Hematopoietic multipotent progenitor cell treated with erythropoietin and hydrocortisone succinate and interleukin-3 and kit ligand, for 8 days (in vitro differentiated cells): ENCODE data around the gene PCGF3.
"Not testable (repeated sequence)": the region's sequence is repeated elsewhere in the genome, so short reads cannot be mapped to it uniquely, and the experiment has no call there.

Experiments used
- DNase-seq: peaks from one replicate; pipeline ENCODE4 v3.0.0-alpha.2; 2015

The PCGF3 gene

GRCh38 chr4:705278-706082, at the start of gene PCGF3:
Gene PCGF3 (plus strand): TSS chr4:705832. CDS start chr4:733681, 27,849 bp downstream.
- peak; percentile 91 for DNase-seq

- no peak for DNase-seq
Measured at GRCh38 chr4:656436-657337, 48.9 kb upstream of the PCGF3 start.

- DNase-seq: no peak
Measured at GRCh38 chr4:657338-657833, 48.2 kb upstream of the PCGF3 start.

- no peak for DNase-seq
Measured at GRCh38 chr4:657834-658667, 47.6 kb upstream of the PCGF3 start.

GRCh38 chr4:658681-659667, 46.7 kb upstream of the PCGF3 start:
- DNase-seq: no peak

- no peak for DNase-seq
Measured at GRCh38 chr4:659851-660250, 45.8 kb upstream of the PCGF3 start.

- no peak for DNase-seq
Measured at GRCh38 chr4:660401-660800, 45.2 kb upstream of the PCGF3 start.

GRCh38 chr4:661231-661630, 44.4 kb upstream of the PCGF3 start:
- no peak for DNase-seq

GRCh38 chr4:661881-662761, 43.5 kb upstream of the PCGF3 start:
- DNase-seq: no peak

GRCh38 chr4:663046-663437, 42.6 kb upstream of the PCGF3 start:
- DNase-seq: no peak

GRCh38 chr4:663438-664428, 41.9 kb upstream of the PCGF3 start:
- peak; percentile 74 for DNase-seq

- no peak for DNase-seq
Measured at GRCh38 chr4:664713-665231, 40.9 kb upstream of the PCGF3 start.

GRCh38 chr4:665381-665750, 40.3 kb upstream of the PCGF3 start:
- no peak for DNase-seq

- DNase-seq: no peak
Measured at GRCh38 chr4:665751-666435, 39.7 kb upstream of the PCGF3 start.

GRCh38 chr4:666436-666810, 39.2 kb upstream of the PCGF3 start:
- DNase-seq: no peak

- no peak for DNase-seq
Measured at GRCh38 chr4:666822-667544, 38.6 kb upstream of the PCGF3 start.

GRCh38 chr4:667545-667925, 38.1 kb upstream of the PCGF3 start:
- no peak for DNase-seq

GRCh38 chr4:668219-668618, 37.4 kb upstream of the PCGF3 start:
- not testable (repeated sequence) for DNase-seq
